Thyroid gland (tissue), 4 donors: ENCODE results near the gene PLEKHJ1. TPM values are rescaled to one million over a fixed set of nuclear protein-coding genes. Genes with fewer than 3 reads are reported as not detected.
A peak's percentile ranks its signal among the peaks of the same experiment; 100 is the strongest.

Experiments used
- DNase-seq, 2 donors: peaks; one replicate each; pipeline ENCODE4 v3.0.0-alpha.2; 2019
- H3K27ac ChIP-seq, 3 donors: fragments of 200-600 bp; sonication (generic); 1 replicate in 2 of 3; 2 replicates in 1 of 3; pipeline ENCODE4 v1.5.1; 2016 to 2019; ENCODE audit warnings: mild to moderate bottlenecking in 1 of 3, moderate library complexity in 1 of 3
- H3K27me3 ChIP-seq: fragments of 200-600 bp; sonication (generic); one replicate; pipeline ENCODE4 v1.5.1; 2019
- H3K36me3 ChIP-seq, 2 donors: fragments of 200-600 bp; sonication (generic); one replicate each; pipeline ENCODE4 v1.5.1; 2016 to 2019
- H3K4me1 ChIP-seq, 2 donors: fragments of 200-600 bp; sonication (generic); one replicate each; pipeline ENCODE4 v1.5.1; 2017 to 2019
- H3K4me3 ChIP-seq, 3 donors: fragments of 200-600 bp; sonication (generic); replicated peaks in 1 of 3; 1 replicate in 2 of 3; 2 replicates in 1 of 3; pipeline ENCODE4 v1.5.1; 2016; ENCODE audit warnings: mild to moderate bottlenecking in 1 of 3
- H3K9me3 ChIP-seq: fragments of 200-600 bp; sonication (generic); one replicate; pipeline ENCODE4 v1.5.1; 2017
- CTCF ChIP-seq, 6 experiments: fragments of 200-600 bp in 3 of 6; fragments of 450-650 bp in 3 of 6; sonication (generic) in 3 of 6; IDR thresholded peaks; one replicate each; pipeline ENCODE4 v1.5.1; 2016 to 2019; ENCODE audit warnings: antibody characterized with exemption in 6 of 6, mild to moderate bottlenecking in 2 of 6, inconsistent platforms in 1 of 6, moderate library complexity in 1 of 6
- POLR2A ChIP-seq, 2 donors: fragments of 450-650 bp; IDR thresholded peaks; one replicate each; pipeline ENCODE4 v1.6.1; 2017; ENCODE audit warnings: antibody characterized with exemption in 2 of 2, mild to moderate bottlenecking in 2 of 2, moderate library complexity in 1 of 2
- WGBS, 2 donors: methylation state at CpG; one replicate each; pipeline ENCODE4 v1.1.5; 2017; 5-methylcytosine and 5-hydroxymethylcytosine counted together
- intact Hi-C: fragments of 100-400 bp; cut with DNase I; formaldehyde crosslinking; loops from one replicate; pipeline ENCODE4 v1.15.1; 2023
- total RNA-seq, 4 donors: library from RNA; depleted of rRNA; stranded (reverse); fragments of >200 nt; gene quantifications; one replicate each; pipeline ENCODE4 v1.2.3, GENCODE V29; 2016

PLEKHJ1 gene
- total RNA-seq, 4 donors from 2014 or later = 86.7 to 179 (median 131) TPM

- no peak for DNase-seq
- Histone ChIP-seq H3K9me3 (no peaks in the 10 kb centered on the region), H3K4me3 (no peak overlapping the region), H3K36me3 (no peaks in the 10 kb centered on the region), H3K27me3 (peaks cover 12% of the 10 kb centered on the region), H3K27ac (no peak overlapping the region), H3K4me1 (peaks cover 0 to 38% of the 10 kb centered on the region in 2 donors)
- no peak for TF ChIP-seq POLR2A (IDR thresholded peaks at IDR 0.05)
- TF ChIP-seq CTCF (IDR thresholded peaks at IDR 0.05) = peak in 1 of 6 experiments; percentile 18
- 63 to 73% methylated on average over 13 to 20 of the region's 20 CpGs for WGBS, 2 donors
- intact Hi-C loops = no loop called here
Observed at GRCh38 chr19:2254064-2254872, 18.1 kb upstream of the PLEKHJ1 start.

DNA sequence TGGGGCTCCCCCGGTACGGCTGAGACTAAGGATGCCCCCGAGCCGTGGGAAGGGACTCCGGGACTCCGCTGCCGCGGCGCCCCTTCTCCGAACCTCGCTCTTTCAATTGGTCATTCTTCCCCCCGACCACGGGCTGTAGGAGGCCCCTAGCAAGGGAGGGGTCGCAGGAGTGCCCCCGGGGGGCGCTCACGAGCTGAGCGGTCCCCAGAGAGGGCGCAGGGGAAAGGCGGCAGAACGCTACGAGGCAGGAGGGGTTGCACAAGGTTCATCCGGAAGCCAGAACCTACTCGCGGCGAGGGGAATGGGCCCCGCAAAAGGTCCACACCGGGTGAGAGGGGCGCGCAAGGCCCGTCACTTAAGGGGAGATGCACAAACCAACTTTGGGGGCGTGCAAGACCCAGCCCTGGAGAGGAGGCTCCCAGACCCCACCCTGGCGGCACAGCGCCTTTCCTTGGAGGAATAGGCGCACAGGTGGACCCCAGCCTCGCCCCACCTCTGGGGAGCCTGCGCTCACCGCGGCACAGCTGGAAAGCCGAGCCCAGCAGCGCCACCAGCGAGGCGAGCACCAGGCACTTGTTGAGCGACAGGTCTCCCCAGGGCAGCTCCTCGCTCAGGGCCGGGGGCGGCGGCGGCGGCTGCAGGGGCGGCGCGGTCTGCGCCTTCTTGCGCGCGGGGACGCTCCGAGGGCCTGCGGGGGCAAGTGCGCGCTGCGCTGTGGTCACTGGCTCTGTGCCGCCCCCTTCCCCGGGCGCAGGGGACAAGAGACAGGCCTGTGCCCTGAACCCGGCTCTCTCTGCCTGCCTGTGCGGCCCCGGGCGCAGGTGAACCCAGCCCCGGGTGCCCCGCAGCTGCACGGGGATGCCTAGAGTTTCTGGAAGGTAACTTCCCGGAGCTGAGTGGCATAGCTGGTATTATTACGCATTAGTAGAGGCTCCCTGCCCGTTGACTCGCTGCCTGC, 17.3 kb upstream of the PLEKHJ1 start:
- H3K4me3 ChIP-seq = no peak overlapping the region
- peaks cover 0 to 38% of the 10 kb centered on the region in 2 donors for H3K4me1 ChIP-seq
- no peaks in the 10 kb centered on the region for H3K36me3 ChIP-seq
- no peaks in the 10 kb centered on the region for H3K9me3 ChIP-seq
- no peak overlapping the region for H3K27ac ChIP-seq
- H3K27me3 ChIP-seq = peaks cover 12% of the 10 kb centered on the region
- 5 to 6% methylated on average over 11 to 51 of the region's 77 CpGs for whole genome bisulfite sequencing, 2 donors
- intact Hi-C loops = no loop called here
- DNase-seq = no peak
- TF ChIP-seq CTCF (IDR thresholded peaks at IDR 0.05) (no peak), POLR2A (IDR thresholded peaks at IDR 0.05) (no peak)

DNA sequence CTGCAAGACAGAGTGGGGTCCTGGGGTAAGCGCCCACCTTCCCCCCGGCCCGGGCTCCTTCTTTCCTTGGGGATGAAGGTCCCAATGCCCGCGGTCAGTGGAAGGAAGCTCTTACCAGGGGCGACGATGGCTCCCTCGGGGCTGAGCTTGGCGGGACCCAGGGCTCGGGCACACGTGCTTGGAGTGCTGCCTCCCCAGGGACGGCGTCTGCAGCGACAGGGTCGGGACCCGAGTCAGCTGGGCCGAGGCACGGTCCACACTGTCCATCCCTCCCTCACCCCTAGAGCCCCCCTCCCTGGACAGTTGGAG, 16.6 kb upstream of the PLEKHJ1 start:
- Histone ChIP-seq H3K9me3 (no peaks in the 10 kb centered on the region), H3K27me3 (peaks cover 12% of the 10 kb centered on the region), H3K27ac (no peak overlapping the region), H3K4me1 (peaks cover 0 to 38% of the 10 kb centered on the region in 2 donors), H3K4me3 (no peak overlapping the region), H3K36me3 (peaks cover 2 to 5% of the 10 kb centered on the region in 2 donors)
- DNase-seq = no peak
- 0 to 3% methylated on average over 1 to 12 of the region's 18 CpGs for WGBS, 2 donors
- TF ChIP-seq POLR2A (IDR thresholded peaks at IDR 0.05) = no peak
- TF ChIP-seq CTCF (IDR thresholded peaks at IDR 0.05) = no peak
- intact Hi-C loops = no loop called here

GRCh38 chr19:2252055-2252796, 16.1 kb upstream of the PLEKHJ1 start:
- no peak for DNase-seq
- intact Hi-C loops = no loop called here
- Histone ChIP-seq H3K4me3 (no peak overlapping the region), H3K4me1 (peaks cover 0 to 38% of the 10 kb centered on the region in 2 donors), H3K9me3 (no peaks in the 10 kb centered on the region), H3K27me3 (peaks cover 12% of the 10 kb centered on the region), H3K36me3 (peaks cover 8 to 11% of the 10 kb centered on the region in 2 donors), H3K27ac (no peak overlapping the region)
- TF ChIP-seq POLR2A (IDR thresholded peaks at IDR 0.05) = no peak
- TF ChIP-seq CTCF (IDR thresholded peaks at IDR 0.05) = no peak
- 10 to 11% methylated on average over 32 to 47 of the region's 74 CpGs for WGBS, 2 donors
